ENCODE data around the gene CSH2. TPM values are rescaled to one million over a fixed set of nuclear protein-coding genes. Genes with fewer than 3 reads are reported as not detected.
"Not testable (repeated sequence)": the region's sequence is repeated elsewhere in the genome, so short reads cannot be mapped to it uniquely, and the experiment has no call there.

Gene CSH2
- total RNA-seq, 4 donors from 2014 or later, result not detected

DNA sequence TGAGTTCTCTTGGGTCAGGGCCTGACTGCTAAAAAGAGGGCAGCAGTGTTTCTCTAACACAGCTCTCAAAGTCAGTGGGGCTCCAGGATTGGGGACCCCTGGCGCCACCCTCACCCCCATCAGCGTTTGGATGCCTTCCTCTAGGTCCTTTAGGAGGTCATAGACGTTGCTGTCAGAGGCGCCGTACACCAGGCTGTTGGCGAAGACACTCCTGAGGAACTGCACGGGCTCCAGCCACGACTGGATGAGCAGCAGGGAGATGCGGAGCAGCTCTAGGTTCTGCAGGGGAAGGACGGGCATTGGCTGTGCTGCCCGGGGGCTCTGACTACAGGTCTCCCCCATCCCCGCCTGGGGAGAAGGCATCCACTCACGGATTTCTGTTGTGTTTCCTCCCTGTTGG lies 44.2 kb upstream of the CSH2 start:
- H3K27me3 ChIP-seq, result no peaks in the 10 kb centered on the region
- H3K4me3 ChIP-seq (replicated peaks in 1 of 3), result no peak overlapping the region
- H3K36me3 ChIP-seq, result no peaks in the 10 kb centered on the region
- 74 to 88% methylated on average over 7 to 12 of the region's 13 CpGs for whole genome bisulfite sequencing, 2 donors
- no peak for DNase-seq
- no peaks in the 10 kb centered on the region for H3K9me3 ChIP-seq
- TF ChIP-seq POLR2A (IDR thresholded peaks at IDR 0.05), result no peak
- TF ChIP-seq, protein P1, sequence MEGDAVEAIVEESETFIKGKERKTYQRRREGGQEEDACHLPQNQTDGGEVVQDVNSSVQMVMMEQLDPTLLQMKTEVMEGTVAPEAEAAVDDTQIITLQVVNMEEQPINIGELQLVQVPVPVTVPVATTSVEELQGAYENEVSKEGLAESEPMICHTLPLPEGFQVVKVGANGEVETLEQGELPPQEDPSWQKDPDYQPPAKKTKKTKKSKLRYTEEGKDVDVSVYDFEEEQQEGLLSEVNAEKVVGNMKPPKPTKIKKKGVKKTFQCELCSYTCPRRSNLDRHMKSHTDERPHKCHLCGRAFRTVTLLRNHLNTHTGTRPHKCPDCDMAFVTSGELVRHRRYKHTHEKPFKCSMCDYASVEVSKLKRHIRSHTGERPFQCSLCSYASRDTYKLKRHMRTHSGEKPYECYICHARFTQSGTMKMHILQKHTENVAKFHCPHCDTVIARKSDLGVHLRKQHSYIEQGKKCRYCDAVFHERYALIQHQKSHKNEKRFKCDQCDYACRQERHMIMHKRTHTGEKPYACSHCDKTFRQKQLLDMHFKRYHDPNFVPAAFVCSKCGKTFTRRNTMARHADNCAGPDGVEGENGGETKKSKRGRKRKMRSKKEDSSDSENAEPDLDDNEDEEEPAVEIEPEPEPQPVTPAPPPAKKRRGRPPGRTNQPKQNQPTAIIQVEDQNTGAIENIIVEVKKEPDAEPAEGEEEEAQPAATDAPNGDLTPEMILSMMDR (IDR thresholded peaks at IDR 0.05), result no peak
- H3K4me1 ChIP-seq, result no peaks in the 10 kb centered on the region
- no peak overlapping the region for H3K27ac ChIP-seq
- intact Hi-C loops (cut with DNase I), result loop anchor here (5.0 kb wide), 1 partner anchor 110 kb away; no protein-coding TSS in a partner anchor

DNA sequence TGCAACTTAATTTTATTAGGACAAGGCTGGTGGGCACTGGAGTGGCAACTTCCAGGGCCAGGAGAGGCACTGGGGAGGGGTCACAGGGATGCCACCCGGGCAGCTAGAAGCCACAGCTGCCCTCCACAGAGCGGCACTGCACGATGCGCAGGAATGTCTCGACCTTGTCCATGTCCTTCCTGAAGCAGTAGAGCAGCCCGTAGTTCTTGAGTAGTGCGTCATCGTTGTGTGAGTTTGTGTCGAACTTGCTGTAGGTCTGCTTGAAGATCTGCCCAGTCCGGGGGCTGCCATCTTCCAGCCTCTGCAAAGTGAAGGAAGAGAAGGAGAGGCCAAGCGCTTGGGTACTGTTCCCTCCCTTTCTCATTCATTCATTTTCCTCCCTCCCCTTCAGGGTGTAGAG lies 43.7 kb upstream of the CSH2 start:
- DNase-seq; H3K27me3 ChIP-seq; H3K27ac ChIP-seq; H3K36me3 ChIP-seq; H3K4me3 ChIP-seq (replicated peaks in 1 of 3); H3K4me1 ChIP-seq; H3K9me3 ChIP-seq: not testable (repeated sequence)
- intact Hi-C loops (cut with DNase I), result loop anchor here (5.0 kb wide), 1 partner anchor 110 kb away; no protein-coding TSS in a partner anchor
- 94% methylated on average over 9 to 11 of the region's 11 CpGs for WGBS, 2 donors

DNA sequence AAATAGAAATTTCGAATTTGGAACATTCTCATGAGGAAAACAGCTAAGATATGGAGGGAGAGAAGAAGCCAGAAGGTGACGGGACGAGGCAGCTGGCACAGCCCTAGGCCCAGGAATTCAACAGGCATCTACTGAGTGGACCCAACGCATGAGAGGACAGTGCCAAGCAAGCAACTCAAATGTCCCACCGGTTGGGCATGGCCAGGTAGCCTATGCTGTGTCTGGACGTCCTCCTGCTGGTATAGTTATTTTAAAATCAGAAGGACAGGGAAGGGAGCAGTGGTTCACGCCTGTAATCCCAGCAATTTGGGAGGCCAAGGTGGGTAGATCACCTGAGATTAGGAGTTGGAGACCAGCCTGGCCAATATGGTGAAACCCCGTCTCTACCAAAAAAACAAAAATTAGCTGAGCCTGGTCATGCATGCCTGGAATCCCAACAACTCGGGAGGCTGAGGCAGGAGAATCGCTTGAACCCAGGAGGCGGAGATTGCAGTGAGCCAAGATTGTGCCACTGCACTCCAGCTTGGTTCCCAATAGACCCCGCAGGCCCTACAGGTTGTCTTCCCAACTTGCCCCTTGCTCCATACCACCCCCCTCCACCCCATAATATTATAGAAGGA lies 43.2 kb upstream of the CSH2 start:
- TF ChIP-seq, protein P1 (IDR thresholded peaks at IDR 0.05), result no peak
- no peak for TF ChIP-seq POLR2A (IDR thresholded peaks at IDR 0.05)
- no peaks in the 10 kb centered on the region for H3K27me3 ChIP-seq
- 80 to 85% methylated on average over 11 to 12 of the region's 12 CpGs for WGBS, 2 donors
- H3K36me3 ChIP-seq, result no peaks in the 10 kb centered on the region
- H3K27ac ChIP-seq, result no peak overlapping the region
- intact Hi-C loops (cut with DNase I), result loop anchor here (5.0 kb wide), 1 partner anchor 111 kb away; no protein-coding TSS in a partner anchor
- H3K4me1 ChIP-seq, result no peaks in the 10 kb centered on the region
- H3K4me3 ChIP-seq (replicated peaks in 1 of 3), result no peak overlapping the region
- no peaks in the 10 kb centered on the region for H3K9me3 ChIP-seq
- DNase-seq, result no peak

DNA sequence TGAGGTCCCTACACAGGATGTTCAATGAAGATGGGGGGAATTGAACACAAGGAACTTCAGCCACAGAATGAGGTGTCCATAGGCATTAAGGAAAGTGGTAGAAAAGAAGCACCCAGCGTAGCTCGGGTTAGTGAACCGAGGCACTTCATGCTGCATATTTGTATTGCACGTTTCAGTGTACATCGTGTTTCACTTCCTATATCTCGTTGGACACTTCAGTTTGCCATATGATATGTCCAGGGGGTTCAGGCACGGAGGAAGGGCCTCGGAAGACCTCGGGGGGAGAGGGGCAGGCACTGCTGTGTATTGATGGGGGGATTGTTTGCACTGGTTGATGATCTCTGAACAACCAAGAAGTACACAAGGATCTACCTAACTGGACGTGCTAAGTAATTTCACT lies 42.3 kb upstream of the CSH2 start:
- not testable (repeated sequence) for DNase-seq; H3K4me3 ChIP-seq (replicated peaks in 1 of 3); H3K27ac ChIP-seq; H3K27me3 ChIP-seq; H3K9me3 ChIP-seq; H3K36me3 ChIP-seq; H3K4me1 ChIP-seq
- WGBS, 2 donors, result 50 to 61% methylated on average over 10 of the region's 10 CpGs
- intact Hi-C loops (cut with DNase I), result loop anchor here (5.0 kb wide), 1 partner anchor 112 kb away; no protein-coding TSS in a partner anchor

DNA sequence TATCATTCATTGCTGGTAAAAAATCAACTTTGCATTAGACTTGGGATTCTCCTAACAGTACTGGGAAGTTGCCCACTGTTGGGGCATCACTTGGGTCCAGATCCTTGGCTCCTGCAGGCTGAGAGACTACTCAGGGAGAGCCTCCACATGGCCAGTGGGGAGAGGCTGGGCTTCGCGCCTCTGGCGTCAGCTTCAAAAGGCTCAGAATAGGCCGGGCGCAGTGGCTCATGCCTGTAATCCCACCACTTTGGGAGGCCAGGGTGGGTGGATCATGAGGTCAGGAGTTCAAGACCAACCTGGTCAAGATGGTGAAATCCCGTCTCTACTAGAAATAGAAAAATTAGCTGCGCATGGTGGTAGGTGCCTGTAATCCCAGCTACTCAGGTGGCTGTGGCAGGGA lies 41.0 kb upstream of the CSH2 start:
- WGBS, 2 donors, result 97% methylated on average over 7 of the region's 7 CpGs
- TF ChIP-seq, protein P1 (IDR thresholded peaks at IDR 0.05), result no peak
- H3K9me3 ChIP-seq, result no peaks in the 10 kb centered on the region
- no peak overlapping the region for H3K27ac ChIP-seq
- no peak overlapping the region for H3K4me3 ChIP-seq (replicated peaks in 1 of 3)
- H3K36me3 ChIP-seq, result no peaks in the 10 kb centered on the region
- no peaks in the 10 kb centered on the region for H3K27me3 ChIP-seq
- DNase-seq, result no peak
- intact Hi-C loops (cut with DNase I), result loop anchor here (5.0 kb wide), 1 partner anchor 218 kb away; the partner anchor contains the start of gene ERN1
- no peaks in the 10 kb centered on the region for H3K4me1 ChIP-seq

DNA sequence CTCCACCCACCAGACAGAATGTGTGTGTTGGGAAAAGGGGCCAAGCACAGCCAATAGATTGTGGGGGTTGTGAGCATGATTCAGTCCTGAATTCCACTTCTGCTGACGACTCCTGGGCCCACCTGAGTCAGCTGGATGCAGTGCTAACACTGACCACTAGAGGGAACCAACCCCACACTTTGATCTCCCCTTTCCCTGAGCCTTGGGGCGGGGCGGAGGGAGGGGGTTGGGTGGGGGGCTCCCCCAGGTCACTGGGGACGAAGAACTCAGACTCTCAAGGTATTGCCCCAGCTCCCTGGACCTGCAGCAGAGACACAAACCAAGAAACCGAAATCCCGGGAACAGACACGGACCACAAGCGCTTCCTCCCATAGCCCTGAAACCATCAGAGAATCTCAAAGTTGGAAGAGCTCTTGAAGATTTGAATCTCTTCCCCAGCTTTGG lies 38.2 kb upstream of the CSH2 start:
- no peak overlapping the region for H3K27ac ChIP-seq
- no peaks in the 10 kb centered on the region for H3K9me3 ChIP-seq
- TF ChIP-seq, protein P1 (IDR thresholded peaks at IDR 0.05), result peak; percentile 51 to 91 (median 61)
- TF ChIP-seq POLR2A (IDR thresholded peaks at IDR 0.05), result no peak
- intact Hi-C loops (cut with DNase I), result loop anchor here (5.0 kb wide), 1 partner anchor 221 kb away; the partner anchor contains the start of gene ERN1
- H3K27me3 ChIP-seq, result no peaks in the 10 kb centered on the region
- H3K4me1 ChIP-seq, result no peaks in the 10 kb centered on the region
- DNase-seq, result peak; percentile 38 to 43
- no peak overlapping the region for H3K4me3 ChIP-seq (replicated peaks in 1 of 3)
- 44 to 64% methylated on average over 5 to 6 of the region's 8 CpGs for WGBS, 2 donors
- no peaks in the 10 kb centered on the region for H3K36me3 ChIP-seq

Measured in thyroid gland (tissue), 4 donors.